HK-2 (cell line): ENCODE results near the gene PCDHA12.
"Not testable (repeated sequence)": the region's sequence is repeated elsewhere in the genome, so short reads cannot be mapped to it uniquely, and the experiment has no call there.

Experiments
- DNase-seq: peaks from one replicate; pipeline ENCODE4 v3.0.0-alpha.2; 2018; ENCODE audit not compliant: unreplicated experiment

Gene PCDHA12

GRCh38 chr5:140857177-140857986, 17.7 kb upstream of the PCDHA12 start:
- no peak for DNase-seq

DNA sequence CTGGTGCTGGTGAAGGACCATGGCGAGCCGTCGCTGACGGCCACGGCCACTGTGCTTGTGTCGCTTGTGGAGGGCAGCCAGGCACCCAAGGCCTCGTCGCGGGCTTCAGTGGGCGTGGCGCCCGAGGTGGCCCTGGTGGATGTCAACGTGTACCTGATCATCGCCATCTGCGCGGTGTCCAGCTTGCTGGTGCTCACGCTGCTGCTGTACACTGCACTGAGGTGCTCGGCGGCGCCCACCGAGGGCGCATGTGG, 17.2 kb upstream of the PCDHA12 start:
- no peak for DNase-seq

GRCh38 chr5:140862441-140863295, 12.4 kb upstream of the PCDHA12 start:
- DNase-seq = no peak

GRCh38 chr5:140868721-140869554, 6.2 kb upstream of the PCDHA12 start, which contains the start of gene PCDHA11:
PCDHA11 (plus strand) TSS chr5:140868957; CDS start chr5:140869104, 147 bp downstream.
- no peak for DNase-seq

GRCh38 chr5:140869555-140869886, 5.6 kb upstream of the PCDHA12 start:
- no peak for DNase-seq

GRCh38 chr5:140870221-140871201, 4.6 kb upstream of the PCDHA12 start:
- no peak for DNase-seq

GRCh38 chr5:140876541-140877261, 1.6 kb downstream of the PCDHA12 start:
- DNase-seq = not testable (repeated sequence)

GRCh38 chr5:140877262-140877581, 2.1 kb downstream of the PCDHA12 start:
- DNase-seq = no peak

- DNase-seq = no peak
Measured at GRCh38 chr5:140881889-140882590, 6.9 kb downstream of the PCDHA12 start, which contains the start of gene PCDHA13. PCDHA13 (plus strand) TSS chr5:140882124; CDS start chr5:140882269, 145 bp downstream.

- no peak for DNase-seq
Measured at GRCh38 chr5:140882591-140882899, 7.4 kb downstream of the PCDHA12 start.

- no peak for DNase-seq
Measured at GRCh38 chr5:140883373-140883772, 8.3 kb downstream of the PCDHA12 start.

DNA sequence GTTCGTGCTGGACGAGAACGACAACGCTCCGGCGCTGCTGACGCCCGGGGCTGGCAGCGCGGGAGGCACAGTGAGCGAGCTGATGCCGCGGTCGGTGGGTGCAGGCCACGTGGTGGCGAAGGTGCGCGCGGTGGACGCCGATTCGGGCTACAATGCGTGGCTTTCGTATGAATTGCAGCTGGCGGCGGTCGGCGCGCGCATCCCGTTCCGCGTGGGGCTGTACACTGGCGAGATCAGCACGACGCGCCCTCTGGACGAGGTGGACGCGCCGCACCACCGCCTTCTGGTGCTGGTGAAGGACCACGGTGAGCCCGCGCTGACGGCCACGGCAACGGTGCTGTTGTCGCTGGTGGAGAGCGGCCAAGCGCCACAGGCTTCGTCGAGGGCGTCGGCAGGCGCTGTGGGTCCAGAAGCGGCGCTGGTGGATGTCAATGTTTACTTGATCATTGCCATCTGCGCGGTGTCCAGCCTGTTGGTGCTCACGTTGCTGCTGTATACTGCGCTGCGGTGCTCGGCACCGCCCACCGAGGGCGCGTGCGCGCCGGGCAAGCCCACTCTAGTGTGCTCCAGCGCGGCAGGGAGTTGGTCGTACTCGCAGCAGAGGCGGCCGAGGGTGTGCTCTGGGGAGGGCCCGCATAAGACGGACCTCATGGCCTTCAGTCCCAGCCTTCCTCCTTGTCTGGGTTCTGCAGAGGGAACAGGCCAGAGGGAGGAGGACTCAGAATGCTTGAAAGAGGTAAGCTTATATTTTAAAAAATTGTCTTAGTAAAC, 9.0 kb downstream of the PCDHA12 start:
- no peak for DNase-seq

- no peak for DNase-seq
Measured at GRCh38 chr5:140916325-140916724, 41.2 kb downstream of the PCDHA12 start.

GRCh38 chr5:140923601-140924000, 48.5 kb downstream of the PCDHA12 start:
- DNase-seq = no peak

- DNase-seq = no peak
Measured at GRCh38 chr5:140925806-140926442, 50.8 kb downstream of the PCDHA12 start, which contains the start of gene PCDHAC1. PCDHAC1 (plus strand) TSS chr5:140926299; CDS start chr5:140926893, 594 bp downstream.

DNA sequence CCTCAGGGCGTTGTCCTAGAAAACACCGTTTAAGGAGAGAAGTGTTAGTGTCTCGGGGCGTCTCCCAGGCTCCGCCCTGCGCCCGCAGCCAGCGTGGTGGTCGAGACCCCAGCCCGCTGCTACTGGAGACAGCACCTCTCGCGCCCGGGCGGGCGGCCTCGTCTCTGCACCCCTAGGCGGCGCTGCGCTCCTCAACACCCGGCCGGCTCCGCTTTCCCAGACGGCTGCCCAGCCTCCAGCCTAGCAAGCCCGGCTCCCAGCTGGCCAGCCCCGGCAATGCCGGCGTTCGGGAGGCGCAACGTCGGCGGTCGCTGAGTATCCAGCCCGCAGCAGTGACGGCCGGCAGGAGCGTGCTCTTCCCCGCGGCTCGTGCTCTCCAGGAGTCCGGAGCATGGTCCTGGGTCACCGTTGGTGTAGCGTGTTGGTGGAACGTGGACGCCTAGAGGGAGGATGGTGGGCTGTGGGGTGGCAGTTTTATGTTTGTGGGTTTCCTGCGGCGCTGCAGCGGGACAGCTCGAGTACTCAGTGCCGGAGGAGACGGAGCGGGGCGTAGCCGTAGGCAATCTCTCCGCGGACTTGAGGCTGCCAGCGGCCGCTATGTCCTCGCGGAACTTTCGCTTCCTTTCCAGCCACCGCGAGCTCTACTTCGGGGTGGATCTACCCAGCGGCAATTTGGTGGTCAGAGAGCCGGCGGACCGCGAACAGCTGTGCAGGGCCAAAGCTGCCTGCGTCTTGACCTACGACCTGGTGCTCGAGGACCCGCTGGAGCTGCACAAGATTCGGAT, 51.5 kb downstream of the PCDHA12 start:
- DNase-seq = no peak

GRCh38 chr5:140927228-140927573, 52.1 kb downstream of the PCDHA12 start:
- DNase-seq = no peak
